ENCODE data around the gene MICU2.

DNA sequence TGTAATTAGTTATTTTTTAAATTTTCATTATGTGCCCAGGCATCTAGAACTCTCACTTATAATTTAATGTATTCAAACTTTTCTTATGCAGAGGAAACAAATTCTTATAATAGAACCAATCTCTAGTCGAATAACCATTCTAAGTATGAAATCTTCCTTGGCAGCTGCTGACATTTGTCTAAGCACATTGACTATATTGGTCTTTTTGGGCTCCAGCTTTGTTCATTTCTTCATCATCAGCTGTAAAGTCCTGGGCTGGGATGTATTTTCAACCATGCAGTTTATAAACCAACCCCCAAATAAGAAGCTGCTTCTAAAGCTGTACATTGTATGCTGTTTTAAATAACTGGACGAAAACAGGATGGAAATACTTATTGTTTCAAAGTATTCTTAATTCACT lies 2.3 kb upstream of the MICU2 start:
- TF ChIP-seq POLR2A (IDR thresholded peaks at IDR 0.05; ENCODE audit: low read depth) (no peak), EP300 (IDR thresholded peaks at IDR 0.05) (no peak), POLR2AphosphoS5 (IDR thresholded peaks at IDR 0.05) (no peak)
- TF ChIP-seq, protein P1, sequence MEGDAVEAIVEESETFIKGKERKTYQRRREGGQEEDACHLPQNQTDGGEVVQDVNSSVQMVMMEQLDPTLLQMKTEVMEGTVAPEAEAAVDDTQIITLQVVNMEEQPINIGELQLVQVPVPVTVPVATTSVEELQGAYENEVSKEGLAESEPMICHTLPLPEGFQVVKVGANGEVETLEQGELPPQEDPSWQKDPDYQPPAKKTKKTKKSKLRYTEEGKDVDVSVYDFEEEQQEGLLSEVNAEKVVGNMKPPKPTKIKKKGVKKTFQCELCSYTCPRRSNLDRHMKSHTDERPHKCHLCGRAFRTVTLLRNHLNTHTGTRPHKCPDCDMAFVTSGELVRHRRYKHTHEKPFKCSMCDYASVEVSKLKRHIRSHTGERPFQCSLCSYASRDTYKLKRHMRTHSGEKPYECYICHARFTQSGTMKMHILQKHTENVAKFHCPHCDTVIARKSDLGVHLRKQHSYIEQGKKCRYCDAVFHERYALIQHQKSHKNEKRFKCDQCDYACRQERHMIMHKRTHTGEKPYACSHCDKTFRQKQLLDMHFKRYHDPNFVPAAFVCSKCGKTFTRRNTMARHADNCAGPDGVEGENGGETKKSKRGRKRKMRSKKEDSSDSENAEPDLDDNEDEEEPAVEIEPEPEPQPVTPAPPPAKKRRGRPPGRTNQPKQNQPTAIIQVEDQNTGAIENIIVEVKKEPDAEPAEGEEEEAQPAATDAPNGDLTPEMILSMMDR (IDR thresholded peaks at IDR 0.05) = no peak
